CD4-positive, alpha-beta T cell treated with Interleukin-2 at 100 ng/mL for 4 hours (primary cell): ENCODE results near the gene C2CD4A.
"Not testable (repeated sequence)": the region's sequence is repeated elsewhere in the genome, so short reads cannot be mapped to it uniquely, and the experiment has no call there.

Experiments
- DNase-seq: peaks from one replicate; pipeline ENCODE4 v3.0.0-alpha.2; 2020; ENCODE audit warnings: low spot score

The C2CD4A gene, protein sequence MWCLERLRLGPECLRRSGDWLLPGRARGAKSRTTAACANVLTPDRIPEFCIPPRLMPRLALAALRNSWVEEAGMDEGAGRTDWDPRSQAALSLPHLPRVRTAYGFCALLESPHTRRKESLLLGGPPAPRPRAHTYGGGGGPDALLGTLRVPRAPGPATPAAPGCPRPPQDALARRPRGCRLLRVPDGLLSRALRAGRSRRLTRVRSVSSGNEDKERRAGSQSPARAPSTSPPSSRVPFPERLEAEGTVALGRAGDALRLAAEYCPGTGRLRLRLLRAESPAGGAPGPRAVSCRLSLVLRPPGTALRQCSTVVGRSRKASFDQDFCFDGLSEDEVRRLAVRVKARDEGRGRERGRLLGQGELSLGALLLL

DNA sequence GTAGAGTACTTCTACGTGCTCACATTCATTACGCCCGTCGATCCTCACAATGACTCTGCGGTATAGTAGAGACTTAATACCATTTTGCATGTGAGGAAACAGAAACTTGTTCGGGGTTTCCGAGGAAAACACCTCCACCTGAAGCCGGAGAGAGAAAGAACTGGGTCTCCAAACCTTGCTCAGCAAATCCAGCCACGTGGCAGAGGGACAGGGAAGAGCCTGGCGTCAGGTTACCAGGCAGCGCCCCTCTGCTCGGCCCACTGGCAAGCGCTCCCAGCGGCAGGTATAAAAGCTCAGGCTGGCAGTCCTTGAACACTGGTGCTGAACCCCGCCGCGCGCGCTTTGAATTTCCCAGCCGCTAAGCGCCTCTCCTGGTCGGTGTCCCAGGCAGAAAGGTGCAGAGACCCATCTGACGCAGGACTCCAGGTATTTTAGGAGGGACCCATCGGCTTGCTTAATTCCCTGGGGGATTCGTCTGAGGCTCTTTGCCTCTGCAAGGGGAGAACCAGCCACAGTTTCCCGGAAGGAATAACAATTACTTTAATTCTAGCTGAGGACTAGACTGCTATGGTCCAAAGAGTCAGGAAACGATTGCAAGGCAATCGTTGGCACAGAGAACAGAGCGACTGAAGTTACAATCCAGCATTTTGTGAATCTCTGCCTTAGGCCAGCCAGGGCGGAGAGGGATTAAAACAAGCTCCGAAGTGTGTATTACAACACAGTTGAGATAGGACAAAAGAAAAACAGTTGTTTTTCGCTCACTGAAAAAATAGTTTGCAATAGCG lies at the start of gene C2CD4A:
Gene C2CD4A, plus strand, starts transcription at position 315 of the 785 bp plus-strand sequence. CDS start 637 bp downstream, outside the sequence.
- peak; percentile 50 for DNase-seq

DNA sequence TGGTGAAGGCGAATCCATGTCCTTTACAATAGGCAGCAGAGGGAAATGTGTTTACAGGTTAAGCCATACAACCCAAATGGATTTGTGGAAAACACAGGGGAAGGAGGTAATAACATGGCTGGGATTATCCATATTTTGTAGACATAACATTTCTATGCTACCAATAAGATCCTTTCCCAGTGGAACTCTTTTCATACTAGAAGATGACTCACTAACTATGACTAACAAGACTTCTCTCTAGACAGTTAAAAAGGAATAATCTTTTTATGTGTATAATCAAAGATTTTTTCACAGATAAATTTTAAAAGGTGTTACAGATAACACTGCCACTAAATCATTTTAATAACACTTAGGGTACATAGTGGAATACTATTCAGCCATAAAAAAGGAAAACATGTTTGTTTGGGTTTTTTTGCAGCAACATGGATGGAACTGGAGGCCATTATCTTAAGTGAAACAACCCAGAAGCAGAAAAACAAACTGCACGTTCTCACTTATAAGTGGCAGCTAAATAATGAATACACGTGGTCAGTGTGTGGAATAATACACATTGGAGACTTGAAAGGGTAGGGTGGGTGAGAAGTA lies 46.1 kb upstream of the C2CD4A start:
- no peak for DNase-seq

DNA sequence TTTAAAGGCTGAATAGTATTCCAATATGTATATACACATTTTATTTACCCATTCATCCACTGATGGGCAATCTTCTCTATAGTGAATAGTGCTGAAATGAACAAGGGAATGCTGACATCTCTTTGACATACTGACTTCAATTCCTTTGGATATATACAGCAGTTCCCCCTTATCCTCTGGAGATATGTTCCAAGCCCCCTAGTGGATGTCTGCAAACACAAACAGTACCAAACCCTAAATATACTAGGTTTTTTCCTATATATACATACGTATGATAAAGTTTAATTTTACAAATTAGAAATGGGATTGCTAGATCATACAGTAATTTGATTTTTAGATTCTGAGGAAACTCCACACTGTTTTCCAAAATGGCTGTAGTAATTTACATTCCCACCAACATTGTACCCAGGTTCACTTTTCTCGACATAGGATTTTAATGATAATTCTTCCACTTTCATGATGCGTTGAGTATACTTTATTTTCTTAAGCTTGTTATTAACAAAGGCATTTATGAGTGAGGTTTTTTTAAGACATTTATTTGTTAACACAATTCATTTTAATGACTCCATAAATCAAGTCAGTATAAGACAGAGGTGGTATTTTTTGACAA lies 44.7 kb upstream of the C2CD4A start:
- DNase-seq = no peak

DNA sequence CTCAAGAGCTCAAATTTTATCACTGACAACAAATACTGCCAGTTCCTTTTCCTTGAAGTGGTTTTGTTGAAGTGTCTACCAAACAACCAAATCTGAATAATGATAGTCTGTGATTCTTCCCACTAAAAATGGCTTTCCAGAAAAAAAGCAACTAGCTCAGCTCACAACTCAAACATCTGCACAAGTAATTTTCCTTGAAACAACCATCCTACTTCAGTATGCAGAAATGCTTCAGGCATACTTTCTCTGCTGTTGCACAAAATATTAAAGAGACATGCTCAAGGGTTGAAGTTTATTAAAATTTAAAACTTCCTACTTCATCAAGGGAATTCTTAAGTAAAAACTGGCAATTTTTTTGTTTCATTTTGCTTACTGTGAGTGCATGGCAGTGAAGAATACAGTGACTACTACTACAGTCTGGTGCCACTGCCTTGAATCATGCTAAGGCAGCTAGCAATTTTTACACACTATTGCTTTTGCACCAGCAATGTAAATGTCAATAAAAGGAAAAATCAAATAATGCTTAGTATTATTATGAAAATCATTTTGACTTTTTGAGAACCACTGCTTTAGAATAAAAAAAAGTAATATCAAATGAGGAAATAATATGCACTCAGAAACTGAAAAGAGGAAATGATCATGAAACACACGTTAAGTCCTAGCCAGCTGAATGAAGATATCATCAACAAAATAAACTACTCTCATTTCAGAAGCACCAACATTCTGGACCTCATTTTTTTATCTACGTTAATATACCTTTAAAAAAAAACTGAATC lies 40.1 kb upstream of the C2CD4A start:
- DNase-seq = no peak

DNA sequence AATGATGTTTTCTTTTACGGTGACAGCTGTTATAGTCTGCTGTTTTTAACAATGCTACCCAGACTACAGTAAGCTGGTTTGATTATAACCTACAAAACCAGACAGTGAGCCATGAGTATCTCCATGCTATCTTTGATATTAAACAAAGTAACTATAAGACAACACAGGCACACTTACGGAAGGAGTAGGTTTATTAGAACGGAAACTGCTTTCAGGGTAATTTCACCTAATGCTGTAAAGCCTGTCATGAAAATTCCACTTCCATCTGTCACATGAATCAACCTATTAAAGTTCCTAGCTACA lies 39.6 kb upstream of the C2CD4A start:
- no peak for DNase-seq

DNA sequence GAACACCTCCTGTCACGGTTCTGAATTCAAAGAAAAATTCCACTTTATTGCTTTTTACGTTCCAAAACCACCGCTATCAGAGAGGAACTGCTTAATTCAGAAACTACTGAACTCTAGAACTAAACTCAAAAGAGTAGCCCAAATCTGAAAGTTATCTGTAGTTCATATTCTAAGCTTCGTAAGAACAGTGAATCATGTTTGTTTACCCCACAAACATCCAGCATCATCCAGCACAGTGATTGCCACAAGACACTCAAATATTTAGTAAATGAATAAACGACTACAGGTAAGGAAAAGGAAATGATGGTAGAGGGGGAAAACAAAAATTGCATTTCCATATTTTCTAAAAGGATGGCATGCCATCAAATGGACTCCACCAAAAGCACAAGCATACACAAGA lies 38.9 kb upstream of the C2CD4A start:
- DNase-seq = no peak

DNA sequence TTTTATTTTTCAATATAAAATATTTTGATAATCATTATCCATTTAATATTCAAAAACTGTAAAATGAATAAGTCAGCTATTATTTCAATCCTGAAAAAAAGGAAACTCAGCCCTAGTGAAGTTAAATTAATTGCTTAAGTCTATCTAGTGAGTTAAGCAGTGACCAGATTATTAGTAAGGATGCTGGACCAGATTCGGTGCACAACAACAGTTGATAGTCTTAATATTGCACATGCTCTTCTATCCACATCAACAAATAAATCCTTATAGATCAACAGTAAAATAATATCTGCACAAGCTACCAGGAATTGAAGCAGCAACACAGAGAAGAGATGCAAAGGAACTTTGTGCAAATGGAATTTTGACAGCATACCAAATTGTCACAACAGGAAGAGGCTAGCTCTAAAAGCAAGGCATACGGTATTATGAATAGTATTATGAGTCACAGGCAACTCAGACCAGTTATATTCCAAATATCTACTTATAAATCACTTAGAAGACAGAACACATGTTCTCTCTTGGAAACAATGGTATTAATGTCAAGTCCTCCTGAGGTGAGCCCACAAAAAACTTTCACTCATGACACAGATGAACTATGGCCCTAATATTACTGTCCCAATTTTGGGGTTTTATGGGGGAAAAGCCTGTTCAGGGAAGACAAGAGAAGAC lies 31.4 kb upstream of the C2CD4A start:
- DNase-seq = no peak

DNA sequence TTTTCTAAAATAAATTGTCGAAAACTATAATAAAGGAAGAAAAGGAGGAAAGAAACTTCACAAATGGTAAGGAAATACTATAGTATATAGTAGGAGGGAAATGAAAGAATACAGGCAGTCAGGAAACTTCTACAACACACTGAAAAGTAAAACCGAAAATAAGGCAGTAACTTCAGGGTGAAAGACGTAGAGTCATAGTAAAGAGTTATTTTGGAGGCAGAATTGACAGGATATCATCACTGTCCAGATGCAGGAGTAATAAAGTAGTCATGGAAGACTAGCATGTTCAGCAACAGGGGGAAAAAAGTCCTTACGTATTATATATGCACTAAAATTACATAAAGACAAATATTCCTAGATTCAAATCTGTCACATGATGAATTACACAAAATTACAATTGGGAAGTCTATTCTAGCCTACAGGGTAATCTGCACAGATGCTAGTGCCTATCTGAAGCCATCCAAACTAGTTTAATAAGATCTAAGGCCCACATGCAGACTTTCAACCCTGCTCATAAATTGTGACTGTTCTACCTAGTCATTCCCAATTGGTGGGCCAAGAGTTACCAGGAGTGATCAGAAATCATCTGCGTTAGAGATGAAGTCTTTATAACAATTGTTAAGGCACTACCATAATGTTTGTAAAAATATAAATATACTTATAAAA lies 20.6 kb upstream of the C2CD4A start:
- no peak for DNase-seq

DNA sequence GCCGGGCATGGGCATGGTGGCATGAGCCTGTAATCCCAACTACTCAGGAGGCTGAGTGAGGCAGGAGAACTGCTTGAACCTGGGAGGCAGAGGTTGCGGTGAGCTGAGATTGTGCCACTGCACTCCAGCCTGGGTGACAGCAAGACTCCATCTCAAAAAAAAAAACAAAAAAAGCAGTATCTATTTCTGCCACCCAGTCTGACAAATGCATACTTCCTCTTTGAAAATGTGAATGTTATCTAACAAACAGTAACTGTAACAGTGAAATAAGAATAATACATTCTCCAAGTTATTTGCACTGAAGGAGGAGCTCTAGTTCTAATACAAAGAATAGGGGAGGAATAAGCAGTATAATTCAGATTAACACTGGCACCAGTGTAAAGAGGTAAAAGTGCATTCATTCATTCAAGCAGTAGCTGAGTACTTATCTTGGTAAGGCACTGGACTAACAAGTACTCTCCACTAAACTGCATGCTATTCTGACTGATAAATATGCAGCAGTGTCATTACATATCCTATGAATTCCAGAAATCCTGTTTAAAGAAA lies 19.4 kb upstream of the C2CD4A start:
- DNase-seq = no peak

DNA sequence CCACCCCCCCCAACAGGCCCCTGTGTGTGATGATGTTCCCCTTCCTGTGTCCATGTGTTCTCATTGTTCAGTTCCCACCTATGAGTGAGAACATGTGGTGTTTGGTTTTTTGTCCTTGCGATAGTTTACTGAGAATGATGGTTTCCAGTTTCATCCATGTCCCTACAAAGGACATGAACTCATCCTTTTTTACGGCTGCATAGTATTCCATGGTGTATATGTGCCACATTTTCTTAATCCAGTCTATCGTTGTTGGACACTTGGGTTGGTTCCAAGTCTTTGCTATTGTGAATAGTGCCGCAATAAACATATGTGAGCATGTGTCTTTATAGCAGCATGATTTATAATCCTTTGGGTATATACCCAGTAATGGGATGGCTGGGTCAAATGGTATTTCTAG lies 18.5 kb upstream of the C2CD4A start:
- DNase-seq = not testable (repeated sequence)

DNA sequence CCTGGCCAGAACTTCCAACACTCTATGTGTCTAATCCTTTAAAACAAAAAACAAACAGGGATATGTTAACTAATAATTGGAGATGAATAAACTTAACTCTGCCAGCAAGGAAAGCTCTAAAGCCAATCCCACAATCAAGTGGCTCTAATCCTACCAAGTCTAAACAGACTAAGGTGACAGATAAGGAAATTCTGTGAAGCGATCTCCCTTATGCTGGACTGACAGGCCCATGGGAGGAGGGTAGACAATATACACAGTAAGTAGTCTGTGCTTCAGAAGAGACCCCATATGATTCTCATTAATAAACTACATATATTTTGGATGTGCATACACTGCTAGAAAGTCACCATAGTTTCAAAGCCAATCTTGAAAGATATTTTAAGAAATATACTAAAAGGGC lies 16.7 kb upstream of the C2CD4A start:
- DNase-seq = no peak

DNA sequence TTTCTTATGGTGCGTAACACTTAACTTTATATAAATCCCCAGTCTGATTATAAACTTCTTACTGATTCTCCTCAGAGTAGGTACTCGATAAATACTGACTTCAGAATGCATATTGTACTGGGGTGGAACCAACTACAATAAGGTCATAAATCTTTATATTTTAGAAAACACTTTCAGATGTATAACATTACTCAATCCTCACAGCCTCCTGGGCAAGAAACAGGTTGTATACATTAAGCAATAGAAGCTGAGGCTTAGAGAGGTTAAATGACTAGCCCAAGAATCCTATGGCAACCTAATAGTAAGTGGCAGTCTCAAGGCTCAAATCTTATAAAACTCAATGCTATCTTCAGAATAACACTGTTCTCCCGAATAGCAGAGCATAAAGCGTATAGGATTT lies 15.6 kb upstream of the C2CD4A start:
- no peak for DNase-seq

DNA sequence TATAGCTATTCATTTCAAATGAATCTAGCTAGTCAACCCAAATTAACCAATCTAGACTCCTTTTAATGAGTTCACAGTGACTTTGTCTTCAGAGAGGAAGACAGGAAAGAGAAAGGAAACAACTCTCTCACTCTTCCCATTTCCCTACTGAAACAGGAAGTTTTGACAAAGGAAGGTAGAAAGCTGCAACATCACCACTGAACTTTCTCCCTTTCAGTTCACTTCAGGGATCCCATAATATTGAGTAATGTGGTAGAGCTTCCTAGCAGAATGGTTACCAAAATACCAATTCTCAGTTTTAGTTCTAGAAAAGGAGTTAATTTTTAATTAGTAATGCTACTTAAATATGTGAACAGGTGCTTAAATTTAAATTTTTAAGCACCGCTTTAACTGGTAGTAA lies 14.1 kb upstream of the C2CD4A start:
- no peak for DNase-seq

DNA sequence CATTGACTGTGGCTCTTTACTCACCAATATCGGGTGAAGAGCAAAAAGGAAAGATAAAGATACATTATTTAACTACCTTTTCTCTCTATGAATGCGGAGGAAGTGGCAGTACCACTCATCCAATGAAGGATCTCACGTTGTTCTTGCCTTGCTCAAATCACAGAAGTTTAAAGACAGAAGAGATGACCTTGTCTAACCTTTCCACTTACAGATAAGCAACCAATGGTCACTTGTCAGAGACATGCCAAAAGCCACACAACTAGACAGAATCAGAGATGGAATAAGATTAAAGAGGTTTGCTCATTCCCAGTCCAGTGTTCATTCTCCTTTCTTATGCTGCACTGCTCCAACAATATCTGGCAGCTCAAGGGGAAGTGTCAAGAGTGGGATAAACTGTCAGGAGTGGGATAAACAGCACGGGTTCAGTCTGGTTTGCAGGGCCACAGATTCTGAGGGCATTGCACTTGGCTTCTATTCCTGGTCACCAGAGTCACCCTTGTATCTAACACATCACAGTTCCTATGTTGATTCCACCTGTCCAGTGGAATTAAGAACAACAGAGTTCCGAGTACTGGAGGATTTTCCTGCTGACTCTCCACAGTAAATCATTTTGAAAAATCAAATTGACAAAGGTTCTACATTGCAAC lies 13.2 kb upstream of the C2CD4A start:
- DNase-seq = no peak

DNA sequence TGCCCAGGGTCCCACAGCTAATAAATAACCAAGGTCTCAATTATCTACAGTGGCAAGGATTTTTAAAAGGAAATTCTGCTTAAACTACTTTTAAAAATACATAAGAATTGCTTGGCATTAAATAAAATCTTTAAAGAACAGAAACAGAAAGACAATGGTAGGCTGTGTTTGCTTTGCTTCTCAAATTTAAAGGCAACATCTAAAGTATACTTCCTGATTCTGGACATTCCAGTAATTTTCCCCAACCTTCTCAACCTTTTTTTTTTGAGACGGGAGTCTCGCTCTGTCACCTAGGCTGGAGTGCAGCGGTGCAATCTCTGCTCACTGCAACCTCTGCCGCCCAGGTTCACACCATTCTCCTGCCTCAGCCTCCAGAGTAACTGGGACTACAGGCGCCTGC lies 11.8 kb upstream of the C2CD4A start:
- DNase-seq = no peak

DNA sequence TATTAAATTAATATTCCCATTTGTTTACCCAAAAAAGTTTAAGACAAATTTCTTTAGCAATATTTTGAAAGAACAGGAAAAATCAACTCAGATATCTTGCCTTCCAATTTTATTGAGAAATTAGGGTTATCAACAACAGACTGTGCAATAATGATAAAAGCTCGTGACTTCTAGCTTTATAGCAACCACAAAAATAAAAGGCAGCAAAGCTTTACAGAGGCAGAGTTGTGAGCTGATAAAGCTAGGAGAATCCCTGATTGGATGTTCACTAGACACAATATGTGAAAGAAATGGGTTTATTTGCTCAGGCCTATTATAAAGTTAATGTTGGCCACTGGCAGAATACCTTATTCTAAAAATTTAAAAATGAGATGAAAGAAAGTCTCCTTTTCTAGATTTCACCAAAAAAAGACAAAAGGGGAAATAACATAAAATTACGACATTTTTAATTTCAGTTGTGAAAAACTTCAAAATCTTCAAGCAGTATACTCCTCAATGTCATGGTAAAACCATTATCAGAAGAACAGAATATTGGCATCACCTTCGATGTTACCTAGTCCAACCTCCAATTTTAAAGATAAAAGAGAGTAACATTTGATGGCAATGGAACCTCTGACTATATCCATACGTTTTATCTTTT lies 9.3 kb upstream of the C2CD4A start:
- DNase-seq = no peak

DNA sequence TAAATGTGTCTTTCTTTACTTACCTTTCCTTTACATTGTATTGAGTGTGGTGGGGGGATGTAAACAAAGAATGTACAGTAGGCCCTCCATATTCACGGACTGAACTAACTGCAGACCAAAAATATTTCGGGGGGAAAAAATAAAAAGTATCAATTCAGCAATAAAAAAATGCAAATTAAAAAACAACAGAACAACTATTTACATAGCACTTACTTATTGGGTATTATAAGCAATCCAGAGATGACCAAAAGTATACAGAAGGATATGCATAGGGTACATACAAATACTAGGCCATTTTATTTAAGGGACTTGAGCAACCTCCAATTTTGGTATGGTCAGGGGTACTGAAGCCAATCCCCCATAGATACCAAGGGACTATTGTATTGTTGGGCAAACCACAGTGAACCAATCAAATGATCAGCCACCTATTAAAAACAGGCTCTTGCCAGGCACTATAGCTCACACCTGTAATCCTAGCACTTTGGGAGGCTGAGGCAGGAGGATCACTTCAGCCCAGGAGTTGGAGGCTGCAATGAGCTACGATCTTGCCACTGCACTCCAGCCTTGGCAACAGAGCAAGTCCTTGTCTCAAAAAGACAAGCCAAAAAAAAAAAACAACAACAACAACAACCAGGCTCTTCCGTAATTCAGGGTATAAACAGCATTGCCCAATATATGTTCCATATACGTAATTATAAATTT lies 8.3 kb upstream of the C2CD4A start:
- no peak for DNase-seq

DNA sequence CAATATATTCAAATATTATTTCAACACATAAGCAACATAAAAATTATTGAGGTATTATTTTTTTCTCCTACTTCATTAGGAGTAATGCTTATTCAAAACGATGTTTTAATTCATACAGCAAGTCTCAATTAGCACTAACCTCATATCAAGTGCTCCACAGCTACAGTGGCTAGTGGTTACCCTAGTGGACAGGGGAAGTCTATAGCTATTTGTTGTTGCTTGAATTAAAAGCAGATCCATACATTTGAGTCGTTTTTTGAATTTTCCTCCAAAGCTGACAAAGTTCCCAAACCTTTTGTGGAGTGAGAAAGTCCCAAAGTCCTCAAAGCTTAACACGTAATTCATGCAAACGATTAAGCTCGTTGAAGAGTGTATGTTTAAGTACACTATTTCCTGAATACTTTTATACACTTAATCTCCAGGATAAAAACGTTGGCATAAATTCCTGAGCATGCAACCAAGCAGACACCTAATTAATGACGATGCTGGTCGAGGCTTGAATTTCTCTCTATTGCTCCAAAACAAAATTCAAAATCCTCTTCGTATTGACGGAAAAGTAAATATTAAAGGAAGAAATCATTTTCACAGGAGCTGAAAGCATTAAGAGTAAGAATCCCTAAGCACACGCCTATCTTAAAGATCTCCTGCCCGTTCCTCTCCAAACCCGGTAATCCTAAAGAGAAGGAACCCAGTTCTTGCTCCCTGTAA lies 7.5 kb upstream of the C2CD4A start:
- no peak for DNase-seq

DNA sequence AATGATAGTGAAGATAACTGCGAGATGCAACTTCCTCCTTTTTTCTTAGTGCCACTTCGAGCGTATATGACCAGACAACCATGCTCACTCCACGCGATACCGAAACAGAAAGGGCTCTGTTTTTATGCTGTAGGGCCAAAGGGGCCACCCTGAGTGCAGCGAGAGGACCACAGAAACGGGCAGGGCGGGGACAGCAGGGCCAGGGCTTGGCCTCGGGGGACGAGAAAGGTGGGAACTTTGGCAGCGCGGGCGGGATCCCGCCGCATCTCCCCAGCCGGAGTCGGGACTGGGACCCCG lies 7.0 kb upstream of the C2CD4A start:
- peak; percentile 62 for DNase-seq
